ENCODE results near the gene APOBEC4.
A peak's percentile ranks its signal among the peaks of the same experiment; 100 is the strongest.

Gene APOBEC4

GRCh38 chr1:183652547-183653461 lies at the start of gene APOBEC4:
Gene APOBEC4 (minus strand): TSS chr1:183653316. CDS start chr1:183648781, 4,535 bp downstream.
- Mint-ChIP-seq H3K27ac (peak within 1 kb of the TSS in 1 of 3 experiments; percentile 12), H3K4me3 (no peak within 1 kb of the TSS), H3K27me3 (ENCODE audit: low read depth) (no peaks in the 10 kb centered on the region), H3K4me1 (peaks cover 28% of the 10 kb centered on the region), H3K9me3 (no peaks in the 10 kb centered on the region), H3K36me3 (ENCODE audit: low read depth) (no peaks in the 10 kb centered on the region)
- TF ChIP-seq CTCF (IDR thresholded peaks at IDR 0.05; ENCODE audit: unreplicated experiment in 3 of 3) = no peak

- Mint-ChIP-seq H3K27me3 (ENCODE audit: low read depth) (no peaks in the 10 kb centered on the region), H3K4me3 (no peak overlapping the region), H3K36me3 (ENCODE audit: low read depth) (no peaks in the 10 kb centered on the region), H3K9me3 (no peaks in the 10 kb centered on the region), H3K27ac (no peak overlapping the region), H3K4me1 (peaks cover 20% of the 10 kb centered on the region)
- no peak for TF ChIP-seq CTCF (IDR thresholded peaks at IDR 0.05; ENCODE audit: unreplicated experiment in 3 of 3)
These were observed 49.7 kb upstream of the APOBEC4 start for GRCh38 chr1:183702813-183703198.

DNA sequence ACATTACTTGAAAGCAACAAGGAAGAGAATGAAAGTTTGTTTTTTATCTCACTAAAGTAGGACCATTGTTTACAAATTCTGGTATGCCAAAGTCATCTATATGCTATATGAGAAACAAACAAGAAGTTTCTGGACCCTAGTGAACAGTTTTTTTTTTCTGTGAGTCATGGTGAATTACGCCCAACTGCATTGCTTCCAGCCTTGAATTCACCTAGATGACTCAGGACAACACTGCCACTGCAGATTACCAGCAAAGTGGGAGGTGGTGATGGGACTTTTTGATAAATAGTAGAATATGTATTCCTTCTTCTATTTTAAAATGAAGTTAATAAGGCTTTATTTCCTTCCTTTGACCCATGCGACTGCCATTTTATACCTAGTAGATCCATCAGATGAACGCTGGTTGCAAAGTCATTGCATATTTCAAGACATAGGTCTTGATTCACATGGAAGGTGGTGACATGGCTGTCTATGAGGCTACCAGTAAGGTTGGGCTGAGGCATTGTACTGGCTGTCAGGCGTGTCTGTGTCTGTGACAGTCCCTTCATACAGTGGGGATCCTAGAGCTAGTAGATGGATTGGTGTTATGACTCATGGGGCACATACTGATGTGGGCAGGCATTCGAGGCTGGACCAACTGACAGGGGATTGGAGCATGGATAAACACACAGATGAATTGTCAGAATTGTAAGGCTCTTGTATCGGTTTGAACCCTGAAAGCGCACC lies 49.1 kb upstream of the APOBEC4 start:
- Mint-ChIP-seq H3K27me3 (ENCODE audit: low read depth) (no peaks in the 10 kb centered on the region), H3K27ac (no peak overlapping the region), H3K36me3 (ENCODE audit: low read depth) (no peaks in the 10 kb centered on the region), H3K9me3 (no peaks in the 10 kb centered on the region), H3K4me1 (peaks cover 20% of the 10 kb centered on the region), H3K4me3 (no peak overlapping the region)
- TF ChIP-seq CTCF (IDR thresholded peaks at IDR 0.05; ENCODE audit: unreplicated experiment in 3 of 3) = no peak

- Mint-ChIP-seq H3K4me1 (peaks cover 39% of the 10 kb centered on the region), H3K36me3 (ENCODE audit: low read depth) (no peaks in the 10 kb centered on the region), H3K4me3 (no peak overlapping the region), H3K27ac (peak overlapping the region; percentile 11 to 83 (median 67)), H3K9me3 (no peaks in the 10 kb centered on the region), H3K27me3 (ENCODE audit: low read depth) (no peaks in the 10 kb centered on the region)
- no peak for TF ChIP-seq CTCF (IDR thresholded peaks at IDR 0.05; ENCODE audit: unreplicated experiment in 3 of 3)
These were observed 46.6 kb upstream of the APOBEC4 start for GRCh38 chr1:183699616-183700160.

DNA sequence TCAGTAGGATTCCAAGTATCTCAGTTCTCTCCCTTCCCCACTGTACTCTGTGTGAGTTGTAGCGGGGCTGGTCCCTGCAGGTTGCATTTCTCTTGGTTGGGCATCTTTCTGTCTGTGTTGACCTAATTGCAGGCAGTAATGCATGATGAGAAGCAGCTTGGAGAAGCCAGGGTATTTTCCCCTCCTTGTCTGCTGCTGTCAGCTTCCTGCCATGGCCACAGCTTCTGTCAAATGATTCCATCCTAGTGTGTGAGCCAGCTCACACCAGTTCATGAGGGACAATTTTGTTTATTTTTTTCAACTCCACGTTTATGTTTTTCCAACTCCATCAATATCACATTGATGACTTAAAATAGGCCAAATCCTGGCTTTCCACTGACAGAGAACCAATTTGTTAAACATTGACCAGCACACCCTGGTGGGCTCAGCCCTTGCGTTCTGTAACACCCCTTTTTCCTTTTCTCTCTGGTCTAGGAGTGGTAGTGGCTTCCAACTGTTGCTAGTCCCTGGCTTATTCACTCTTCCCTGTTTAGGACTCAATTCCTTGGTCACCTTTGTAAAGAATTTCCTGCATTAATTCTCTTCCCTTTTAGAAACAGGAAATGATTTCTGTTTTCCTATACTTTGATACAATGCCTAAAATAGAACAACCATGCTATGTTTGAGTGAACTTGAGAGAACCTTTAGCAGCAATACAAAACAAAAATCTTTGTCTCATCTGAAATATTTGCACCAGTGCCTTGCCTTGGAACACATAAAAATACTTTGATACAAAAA lies 44.9 kb upstream of the APOBEC4 start:
- Mint-ChIP-seq H3K9me3 (no peaks in the 10 kb centered on the region), H3K4me3 (no peak overlapping the region), H3K27me3 (ENCODE audit: low read depth) (no peaks in the 10 kb centered on the region), H3K27ac (peak overlapping the region in 2 of 3 experiments; percentile 25), H3K36me3 (ENCODE audit: low read depth) (no peaks in the 10 kb centered on the region), H3K4me1 (peaks cover 53% of the 10 kb centered on the region)
- TF ChIP-seq CTCF (IDR thresholded peaks at IDR 0.05; ENCODE audit: unreplicated experiment in 3 of 3) = no peak
